HG02938 (cell line): ENCODE data around the gene ALPG.
"Not testable (repeated sequence)": the region's sequence is repeated elsewhere in the genome, so short reads cannot be mapped to it uniquely, and the experiment has no call there.

Source experiments
- ATAC-seq: cut with Tn5 transposase; IDR thresholded peaks from one replicate; pipeline ENCODE4 v1.9.1; 2021; ENCODE audit warnings: mild to moderate bottlenecking, moderate library complexity; ENCODE audit not compliant: unreplicated experiment

The ALPG gene

DNA sequence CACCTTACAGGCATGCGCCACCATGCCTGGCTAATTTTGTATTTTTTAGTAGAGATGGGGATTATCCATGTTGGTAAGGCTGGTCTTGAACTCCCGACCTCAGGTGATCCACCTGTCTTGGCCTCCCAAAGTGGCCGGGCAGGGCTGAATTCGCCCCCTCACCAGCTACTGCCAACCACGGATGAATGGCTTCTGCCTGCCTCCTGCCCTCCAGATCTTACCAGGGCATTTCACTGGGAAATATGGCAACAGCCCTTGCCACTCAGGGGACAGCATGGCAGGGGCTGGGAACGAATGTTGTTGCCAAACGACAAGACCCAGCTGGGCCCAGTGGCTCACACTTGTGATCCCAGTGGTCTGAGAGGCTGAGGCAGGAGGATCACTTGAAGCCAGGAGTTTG, 29.9 kb upstream of the ALPG start:
- ATAC-seq: no peak

GRCh38 chr2:232377319-232377718, 29.3 kb upstream of the ALPG start:
- ATAC-seq: no peak

GRCh38 chr2:232377841-232378734, 28.6 kb upstream of the ALPG start:
- ATAC-seq: no peak

GRCh38 chr2:232378735-232379151, 27.9 kb upstream of the ALPG start, which contains the start of gene ALPP:
Gene ALPP, plus strand, starts transcription at chr2:232378751. Its CDS starts 52 bp downstream, at chr2:232378803.
- not testable (repeated sequence) for ATAC-seq

DNA sequence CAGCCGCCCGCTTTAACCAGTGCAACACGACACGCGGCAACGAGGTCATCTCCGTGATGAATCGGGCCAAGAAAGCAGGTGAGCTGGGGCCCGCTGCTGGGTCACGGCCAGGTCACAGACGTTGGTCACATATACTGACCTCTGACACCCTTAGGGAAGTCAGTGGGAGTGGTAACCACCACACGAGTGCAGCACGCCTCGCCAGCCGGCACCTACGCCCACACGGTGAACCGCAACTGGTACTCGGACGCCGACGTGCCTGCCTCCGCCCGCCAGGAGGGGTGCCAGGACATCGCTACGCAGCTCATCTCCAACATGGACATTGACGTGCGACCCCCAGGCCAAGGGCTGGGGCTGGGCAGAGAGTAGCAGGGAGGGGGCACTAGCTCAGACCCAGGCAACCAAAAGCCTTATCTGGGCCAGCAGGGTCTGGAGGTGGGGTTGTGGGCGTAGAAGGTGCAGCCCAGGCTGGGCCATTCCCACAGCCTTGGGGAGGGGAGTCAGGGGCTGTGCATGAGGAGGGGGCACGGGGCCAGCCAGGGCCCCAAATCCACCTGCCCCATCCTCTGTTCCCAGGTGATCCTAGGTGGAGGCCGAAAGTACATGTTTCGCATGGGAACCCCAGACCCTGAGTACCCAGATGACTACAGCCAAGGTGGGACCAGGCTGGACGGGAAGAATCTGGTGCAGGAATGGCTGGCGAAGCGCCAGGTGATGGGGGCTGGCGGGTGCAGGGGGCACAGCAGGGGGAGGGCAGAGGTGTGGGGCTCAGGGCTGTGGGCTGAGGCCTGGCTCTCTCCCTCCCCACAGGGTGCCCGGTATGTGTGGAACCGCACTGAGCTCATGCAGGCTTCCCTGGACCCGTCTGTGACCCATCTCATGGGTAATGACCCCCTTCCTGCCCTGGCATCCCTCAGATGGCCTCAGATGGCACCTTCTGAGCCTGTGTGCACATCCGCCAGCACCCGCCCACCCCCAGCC, 26.7 kb upstream of the ALPG start:
- not testable (repeated sequence) for ATAC-seq

DNA sequence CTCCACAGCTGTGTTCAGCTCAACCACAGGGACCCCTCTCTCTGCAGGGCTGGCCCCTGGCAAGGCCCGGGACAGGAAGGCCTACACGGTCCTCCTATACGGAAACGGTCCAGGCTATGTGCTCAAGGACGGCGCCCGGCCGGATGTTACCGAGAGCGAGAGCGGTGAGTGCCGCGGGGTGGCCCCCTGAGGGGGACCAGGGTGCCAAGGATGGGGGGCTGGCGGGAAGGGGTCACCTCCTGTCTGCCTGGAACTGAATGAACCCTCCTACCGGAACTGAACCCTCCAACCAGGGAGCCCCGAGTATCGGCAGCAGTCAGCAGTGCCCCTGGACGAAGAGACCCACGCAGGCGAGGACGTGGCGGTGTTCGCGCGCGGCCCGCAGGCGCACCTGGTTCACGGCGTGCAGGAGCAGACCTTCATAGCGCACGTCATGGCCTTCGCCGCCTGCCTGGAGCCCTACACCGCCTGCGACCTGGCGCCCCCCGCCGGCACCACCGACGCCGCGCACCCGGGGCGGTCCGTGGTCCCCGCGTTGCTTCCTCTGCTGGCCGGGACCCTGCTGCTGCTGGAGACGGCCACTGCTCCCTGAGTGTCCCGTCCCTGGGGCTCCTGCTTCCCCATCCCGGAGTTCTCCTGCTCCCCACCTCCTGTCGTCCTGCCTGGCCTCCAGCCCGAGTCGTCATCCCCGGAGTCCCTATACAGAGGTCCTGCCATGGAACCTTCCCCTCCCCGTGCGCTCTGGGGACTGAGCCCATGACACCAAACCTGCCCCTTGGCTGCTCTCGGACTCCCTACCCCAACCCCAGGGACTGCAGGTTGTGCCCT, 25.2 kb upstream of the ALPG start:
- not testable (repeated sequence) for ATAC-seq

DNA sequence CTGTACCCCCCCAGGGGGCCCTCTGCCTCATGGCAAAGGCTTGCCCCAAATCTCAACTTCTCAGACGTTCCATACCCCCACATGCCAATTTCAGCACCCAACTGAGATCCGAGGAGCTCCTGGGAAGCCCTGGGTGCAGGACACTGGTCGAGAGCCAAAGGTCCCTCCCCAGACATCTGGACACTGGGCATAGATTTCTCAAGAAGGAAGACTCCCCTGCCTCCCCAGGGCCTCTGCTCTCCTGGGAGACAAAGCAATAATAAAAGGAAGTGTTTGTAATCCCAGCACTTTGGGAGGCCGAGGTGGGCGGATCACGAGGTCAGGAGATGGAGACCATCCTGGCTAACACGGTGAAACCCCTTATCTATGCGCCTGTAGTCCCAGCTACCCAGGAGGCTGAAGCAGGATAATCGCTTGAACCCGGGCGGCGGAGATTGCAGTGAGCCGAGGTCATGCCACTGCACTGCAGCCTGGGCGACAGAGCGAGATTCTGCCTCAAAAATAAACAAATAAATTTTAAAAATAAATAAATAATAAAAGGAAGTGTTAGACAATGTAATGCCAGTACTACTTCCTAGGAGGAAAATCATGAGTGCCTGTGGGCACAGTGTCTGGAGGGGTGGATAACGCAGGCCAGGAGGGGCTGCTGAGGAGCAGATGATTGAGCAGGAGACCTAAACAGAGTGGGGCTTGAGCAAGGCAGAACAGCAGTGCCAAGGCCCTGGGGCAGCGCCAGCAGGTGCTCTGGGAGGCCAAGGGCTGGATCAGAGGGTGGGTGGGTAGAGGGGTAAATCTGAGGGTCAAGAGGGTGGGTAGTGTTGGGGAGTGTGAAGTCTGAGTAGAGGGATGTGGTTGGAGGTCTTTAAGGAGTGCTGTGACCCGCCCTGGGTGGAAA, 24.1 kb upstream of the ALPG start:
- no peak for ATAC-seq

GRCh38 chr2:232384466-232384865, 22.2 kb upstream of the ALPG start:
- ATAC-seq: no peak

DNA sequence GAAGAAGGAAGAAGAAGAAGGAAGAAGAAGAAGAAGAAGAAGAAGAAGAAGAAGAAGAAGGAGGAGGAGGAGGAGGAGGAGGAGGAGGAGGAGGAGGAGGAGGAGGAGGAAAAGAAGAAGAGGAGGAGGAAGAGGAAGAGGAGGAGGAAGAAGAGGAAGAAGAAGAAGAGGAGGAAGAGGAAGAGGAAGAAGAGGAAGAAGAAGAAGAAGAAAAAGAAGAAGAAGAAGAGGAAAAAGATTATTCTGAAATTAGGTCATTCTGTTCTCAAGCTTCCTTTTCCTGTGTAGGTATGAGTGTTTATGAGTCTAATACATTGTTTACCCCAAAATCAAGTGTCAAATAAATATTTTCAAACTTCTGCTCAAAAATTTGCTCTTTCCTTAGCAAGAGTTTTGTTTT, 21.6 kb upstream of the ALPG start:
- ATAC-seq: not testable (repeated sequence)

- ATAC-seq: no peak
These were observed 20.8 kb upstream of the ALPG start for GRCh38 chr2:232385660-232386489.

DNA sequence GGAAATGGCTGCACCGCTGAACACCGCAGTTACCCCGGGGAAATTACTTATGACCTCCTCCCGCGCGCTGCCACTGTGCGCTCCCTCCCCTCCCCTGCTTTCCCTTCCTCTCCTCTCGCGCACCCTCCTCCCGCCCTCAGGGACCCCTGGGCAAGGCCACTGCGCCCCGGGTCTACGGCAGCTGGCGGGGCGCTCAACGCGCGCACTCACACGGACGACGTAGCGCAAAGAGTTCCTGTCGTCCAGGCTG, 20.2 kb upstream of the ALPG start:
- ATAC-seq: no peak

GRCh38 chr2:232386740-232387450, 19.7 kb upstream of the ALPG start:
- no peak for ATAC-seq

DNA sequence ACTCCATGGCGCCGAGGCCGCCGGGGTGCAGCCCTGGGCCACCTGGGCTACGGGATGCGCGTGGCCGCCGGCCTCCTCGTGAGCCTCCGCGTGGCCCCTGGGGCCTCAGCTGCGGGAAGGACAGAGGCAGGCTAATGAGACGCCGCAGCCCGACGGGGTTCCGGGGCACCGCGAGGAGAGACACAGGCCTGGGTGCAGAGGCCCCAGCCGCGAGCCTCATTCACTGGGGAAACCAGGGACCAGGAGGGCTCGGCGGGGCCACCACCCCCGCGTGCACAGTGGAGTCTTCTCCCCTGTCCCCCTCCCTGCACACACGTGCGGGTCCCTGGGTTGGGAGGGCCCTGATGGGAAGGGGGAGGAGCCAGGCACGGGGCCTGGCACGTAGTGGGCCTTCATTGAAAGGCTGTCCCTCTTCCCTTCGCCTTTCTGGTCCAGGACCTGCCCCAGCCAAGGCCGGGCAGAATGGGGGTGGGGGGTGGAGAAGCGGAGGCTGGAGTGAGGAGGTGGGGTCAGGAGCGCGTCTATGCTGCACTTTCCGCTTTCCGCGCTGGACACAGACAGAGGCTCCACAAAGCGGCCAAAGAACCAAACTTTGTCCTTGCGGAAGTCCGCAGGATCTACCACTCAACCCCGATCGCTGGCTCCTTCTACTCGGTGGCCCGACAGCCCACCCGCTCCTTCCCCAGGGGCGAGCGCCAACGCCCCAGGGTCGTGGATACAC, 19.0 kb upstream of the ALPG start:
- ATAC-seq: no peak

DNA sequence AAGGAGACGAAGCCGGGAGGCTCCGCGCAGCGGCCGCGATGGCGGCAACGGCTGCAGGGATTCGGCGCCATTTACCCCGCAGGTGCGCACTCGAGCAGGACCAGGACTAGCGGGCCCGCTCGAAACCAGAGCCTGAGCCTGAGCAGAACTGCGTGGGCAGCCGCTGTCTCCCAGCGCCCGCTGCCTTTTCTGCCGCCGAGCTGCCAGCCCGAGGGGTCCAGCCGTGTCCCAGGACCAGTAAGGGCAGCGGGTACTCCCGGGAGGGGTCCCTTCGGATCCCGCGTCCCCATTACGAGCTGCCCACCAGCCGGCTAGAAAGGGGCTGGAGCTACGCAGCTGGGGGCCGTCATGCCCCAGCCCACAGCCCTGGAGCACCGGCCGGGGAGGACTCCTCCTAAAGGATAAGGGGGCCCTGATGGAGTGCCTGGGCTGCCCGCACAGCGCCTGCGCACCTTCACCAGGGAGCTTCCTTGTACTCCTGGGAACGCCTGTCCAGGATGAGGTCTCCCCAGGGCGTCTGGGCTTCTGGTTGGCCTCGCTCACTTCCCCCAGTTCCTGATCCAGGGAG, 18.2 kb upstream of the ALPG start:
- ATAC-seq: no peak

DNA sequence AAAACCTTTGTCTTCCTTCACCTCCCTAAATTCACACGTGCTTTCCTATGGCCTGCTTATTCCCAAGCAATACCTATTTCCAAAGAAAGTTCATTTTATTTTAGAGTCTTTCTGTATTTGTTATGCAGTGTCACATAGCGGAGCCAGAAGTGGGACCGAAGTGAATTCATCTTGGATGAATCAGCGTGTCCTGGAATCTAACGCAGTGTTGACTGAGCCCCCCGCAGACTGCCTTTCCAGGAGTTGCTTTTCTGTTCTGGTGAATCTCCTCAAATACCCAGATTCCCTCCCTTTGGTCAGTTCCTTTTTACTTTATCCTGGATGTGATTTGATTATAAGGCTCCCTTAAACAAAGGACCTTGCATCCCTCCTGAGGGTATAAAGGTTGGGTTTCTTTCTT, 17.3 kb upstream of the ALPG start:
- no peak for ATAC-seq

DNA sequence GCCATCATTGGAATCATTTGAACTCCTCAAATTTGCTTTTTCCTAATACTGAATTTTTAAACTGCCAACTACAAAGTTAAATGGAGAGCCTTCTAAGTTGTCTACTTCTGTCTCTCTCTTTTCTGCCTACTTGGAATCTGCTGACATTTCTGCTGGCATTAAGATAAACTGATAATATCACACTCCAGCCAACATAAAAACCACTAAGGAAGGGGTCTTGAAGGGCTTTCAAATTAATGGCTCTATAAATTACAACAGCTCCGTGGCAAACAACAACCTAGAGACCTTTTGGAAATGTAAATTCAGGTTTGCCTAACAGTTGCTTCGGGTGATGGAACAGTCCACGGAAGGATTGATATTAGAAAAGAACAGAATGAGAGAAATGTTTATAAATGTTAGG, 16.0 kb upstream of the ALPG start:
- ATAC-seq: no peak

DNA sequence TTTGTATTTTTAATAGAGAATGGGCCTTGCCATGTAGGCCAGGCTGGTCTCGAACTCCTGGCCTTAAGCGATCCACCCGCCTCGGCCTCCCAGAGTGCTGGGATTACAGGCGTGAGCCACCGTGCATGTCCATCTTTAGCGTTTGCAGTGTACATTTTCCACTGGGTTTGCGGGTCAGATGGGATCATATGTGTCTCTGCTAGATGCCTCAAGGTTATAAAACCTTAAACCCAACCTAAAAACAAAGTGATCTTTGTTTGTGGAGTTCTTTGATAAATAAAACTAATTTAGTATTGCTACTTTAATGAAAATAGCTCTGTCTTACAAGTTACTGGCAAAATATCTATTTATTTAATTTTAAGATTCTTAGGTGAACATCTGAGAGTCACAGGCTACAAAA, 13.1 kb upstream of the ALPG start:
- no peak for ATAC-seq
